Stimulated activated CD8-positive, alpha-beta memory T cell treated with anti-CD3 and anti-CD28 coated beads, Interleukin-15, amount 100 ng/mL, for 24 hours (primary cell): ENCODE results near the gene ATXN2.

Experiments used
- DNase-seq: peaks from one replicate; pipeline ENCODE4 v3.0.0-alpha.2; 2020; ENCODE audit warnings: low read depth

Gene ATXN2

DNA sequence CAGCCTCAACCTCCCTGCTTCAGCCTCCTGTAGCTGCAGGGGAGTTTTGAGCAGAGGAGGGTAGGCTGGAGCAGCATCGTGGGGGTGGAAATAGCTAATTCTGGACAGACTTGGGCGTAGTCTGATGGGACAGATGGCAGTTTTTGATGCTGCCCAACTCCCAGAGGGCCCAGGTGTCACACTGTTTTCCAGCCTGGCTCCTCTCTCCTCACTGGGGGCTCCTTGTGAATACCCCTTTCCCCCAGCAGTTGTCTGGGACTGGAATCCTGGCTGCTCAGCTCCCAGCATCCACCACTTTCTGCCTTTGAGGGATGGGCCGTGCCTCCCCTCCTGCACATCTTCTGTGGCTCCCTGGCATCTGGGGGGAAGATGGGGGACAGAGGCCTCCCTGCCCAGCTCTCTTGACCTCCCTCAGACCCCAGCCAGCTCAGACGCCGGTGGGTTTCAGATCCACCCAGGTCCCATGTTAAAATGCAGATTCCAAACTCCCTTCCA lies 159.4 kb downstream of the ATXN2 start:
- no peak for DNase-seq

DNA sequence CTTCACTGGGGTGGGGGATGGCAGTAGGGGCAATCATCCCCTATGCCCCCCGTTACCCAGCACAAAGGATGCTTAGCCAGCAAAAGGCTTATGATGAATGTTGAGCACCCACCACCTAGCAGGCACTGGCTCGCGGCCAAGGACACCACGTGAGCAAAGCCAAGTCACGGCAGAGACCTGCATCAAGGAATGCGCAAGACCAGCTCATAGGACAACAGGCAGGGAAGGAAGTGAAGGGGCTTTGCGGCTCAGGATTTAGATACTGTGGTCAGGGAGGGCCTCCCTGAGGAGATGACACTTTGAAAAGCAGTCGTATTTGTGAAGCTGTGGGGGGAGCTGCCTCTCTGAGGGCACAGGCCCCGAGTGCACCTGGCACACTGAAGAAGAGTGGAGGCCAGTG lies 160.6 kb downstream of the ATXN2 start:
- no peak for DNase-seq

DNA sequence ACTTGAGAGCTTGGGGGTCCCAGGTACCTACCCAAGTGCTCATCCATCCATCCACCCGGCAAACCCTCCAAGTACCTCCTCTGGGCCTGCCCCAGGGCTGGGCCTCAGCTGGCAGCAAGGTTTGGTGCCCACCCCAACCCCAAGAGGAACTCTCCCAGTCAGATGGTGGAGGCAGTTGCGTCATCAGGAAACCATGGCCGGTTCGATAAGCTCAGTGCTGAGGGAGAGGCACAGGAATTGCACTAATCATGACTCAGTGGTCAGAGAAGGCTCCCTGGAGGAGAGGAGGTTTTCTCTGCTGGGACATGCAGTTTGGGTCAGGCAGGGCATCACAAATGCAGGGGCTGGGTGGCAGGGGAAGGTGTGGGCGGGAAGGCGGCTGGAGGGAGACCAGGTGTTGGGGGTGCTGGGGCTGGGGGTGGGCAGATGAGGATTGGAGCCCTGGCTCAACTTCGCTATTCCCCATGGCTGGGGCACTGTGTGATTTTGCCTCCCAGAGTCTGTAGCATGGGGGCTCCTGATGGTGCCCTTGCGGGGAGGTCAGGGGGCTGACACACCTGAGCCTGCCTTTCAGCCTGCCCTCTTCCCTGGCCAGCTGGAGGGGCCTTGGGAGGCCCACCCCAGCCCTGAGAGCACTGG lies 161.2 kb downstream of the ATXN2 start:
- DNase-seq = no peak

DNA sequence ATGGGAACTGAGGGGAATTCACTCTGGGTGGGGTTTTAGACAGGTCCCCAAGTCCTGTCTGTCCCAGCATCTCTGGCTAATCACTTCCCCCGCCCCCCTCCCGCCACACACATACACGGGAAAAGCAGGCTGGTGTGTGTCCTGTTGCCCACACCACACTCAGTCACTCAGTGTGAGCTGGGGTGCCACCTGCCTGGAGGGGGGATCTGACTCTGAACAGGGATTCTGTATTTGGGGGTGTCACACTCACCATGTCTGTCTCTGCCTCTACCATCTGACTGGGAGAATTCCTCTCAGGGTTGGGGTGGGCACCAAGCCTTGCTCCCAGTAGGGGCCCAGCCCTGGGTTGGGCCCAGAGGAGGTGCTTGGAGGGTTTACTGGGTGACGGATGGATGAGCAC lies 162.3 kb downstream of the ATXN2 start:
- no peak for DNase-seq

DNA sequence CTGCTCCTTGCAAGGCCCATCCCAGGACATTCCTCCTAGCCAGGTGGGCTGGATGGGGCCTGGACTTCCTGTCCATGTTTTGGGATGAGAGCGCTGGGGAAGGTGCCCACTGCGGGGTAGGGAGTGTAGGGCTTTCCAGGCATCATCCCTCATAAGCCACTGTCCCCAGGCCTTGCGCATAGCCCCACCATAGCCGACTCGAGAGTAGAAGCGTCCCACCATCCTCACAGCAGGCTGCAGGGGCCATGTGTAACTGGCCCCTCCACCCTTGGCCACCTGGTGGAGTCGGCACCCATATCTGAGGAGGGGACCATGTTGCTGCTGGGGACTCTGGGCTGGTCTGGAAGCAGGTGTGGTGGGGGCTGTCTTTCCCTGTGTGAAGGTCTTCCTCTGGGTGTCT lies 162.8 kb downstream of the ATXN2 start:
- DNase-seq = no peak

DNA sequence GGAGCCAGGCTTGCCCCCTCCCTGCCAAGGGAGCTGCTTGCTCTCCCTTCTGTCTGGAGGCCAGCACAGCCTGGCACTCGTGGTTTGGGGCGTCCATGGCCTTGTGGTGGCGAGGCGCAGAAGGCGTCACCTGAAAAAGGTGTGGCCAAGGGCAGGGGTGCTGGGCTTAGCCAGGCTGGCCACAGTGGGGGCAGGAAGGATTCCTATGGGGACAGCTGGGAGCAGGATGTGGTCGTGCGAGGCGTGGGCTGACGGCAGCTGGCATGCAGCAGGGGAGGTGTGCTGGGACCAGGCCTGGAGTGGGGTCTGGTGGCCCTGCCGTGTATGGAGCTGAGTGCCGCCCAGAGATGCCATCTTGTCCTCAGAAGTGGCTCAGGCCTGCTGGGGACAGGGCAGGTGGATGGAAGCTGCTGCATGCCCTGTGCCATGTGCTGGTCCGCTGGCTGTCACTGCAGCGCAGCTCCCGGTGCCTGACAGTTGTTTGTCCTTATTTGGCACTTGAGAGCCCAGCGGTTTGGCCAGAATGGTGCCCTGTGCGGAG lies 163.4 kb downstream of the ATXN2 start:
- no peak for DNase-seq

DNA sequence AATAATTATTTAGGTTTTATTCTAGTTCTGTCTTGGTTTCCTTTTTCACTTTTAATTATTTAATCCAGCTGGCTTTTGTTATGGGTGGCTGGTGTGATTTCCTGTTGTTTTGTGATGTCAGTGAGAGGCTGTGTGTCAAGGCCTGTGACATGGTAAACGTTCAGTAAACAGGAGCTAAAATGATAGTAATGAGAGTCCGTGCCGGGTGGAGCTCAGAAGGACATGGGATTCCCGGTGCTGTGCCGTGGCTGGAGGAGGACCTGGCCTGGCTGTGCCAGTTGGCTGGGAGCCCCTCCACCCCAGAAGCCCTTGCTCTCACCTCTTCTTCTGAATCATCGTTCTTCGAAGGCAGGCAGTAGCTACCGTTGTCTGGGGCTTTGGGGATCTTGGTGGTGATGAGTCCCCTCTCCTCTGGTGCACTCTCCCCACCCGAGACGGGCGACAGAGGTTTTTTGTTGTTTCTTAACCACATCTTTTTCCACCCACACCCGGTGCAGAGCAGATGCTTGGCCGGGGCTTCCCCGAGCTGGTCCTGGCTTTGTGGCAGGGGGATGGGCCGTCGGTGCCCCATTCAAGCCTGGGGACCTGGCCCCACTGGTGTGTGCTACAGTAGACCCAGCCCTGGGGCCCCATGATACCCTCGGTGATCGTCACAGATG lies 164.3 kb downstream of the ATXN2 start:
- peak; percentile 37 for DNase-seq

DNA sequence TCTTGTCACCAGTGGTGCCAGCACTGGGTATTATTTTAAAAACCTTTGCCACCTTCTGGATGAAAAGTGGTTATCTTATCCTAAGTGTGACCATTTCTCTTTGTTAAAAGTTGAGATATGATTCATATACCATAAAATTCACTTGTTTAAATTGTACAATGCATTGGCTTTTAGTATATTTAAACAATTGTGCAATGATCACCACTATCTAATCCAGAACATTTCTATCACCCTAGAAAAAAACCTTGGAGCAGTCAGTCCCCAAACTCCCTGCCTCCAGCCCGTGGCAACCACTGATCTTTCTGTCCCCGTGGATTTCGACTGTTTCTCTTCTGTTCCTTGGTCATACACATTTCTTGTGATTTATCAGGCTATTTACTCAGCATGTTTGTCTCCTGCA lies 165.1 kb downstream of the ATXN2 start:
- DNase-seq = no peak

DNA sequence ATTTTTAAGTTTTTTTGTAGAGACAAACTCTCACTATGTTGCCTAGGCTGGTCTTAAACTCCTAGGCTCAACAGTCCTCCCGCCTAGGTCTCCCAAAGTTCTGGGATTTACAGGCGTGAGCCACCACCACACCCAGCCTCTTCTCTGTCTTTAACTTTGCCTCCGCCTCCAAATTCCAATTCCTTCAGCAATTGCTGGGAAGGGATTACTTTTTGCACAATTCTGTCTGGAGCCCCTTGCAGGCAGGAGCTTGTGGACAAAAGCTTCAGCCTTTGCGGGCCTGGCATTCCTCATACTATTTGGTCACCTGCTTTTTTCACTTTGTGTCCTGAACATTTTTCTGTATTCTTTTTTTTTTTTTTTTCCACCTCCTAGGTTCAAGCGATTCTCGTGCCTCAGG lies 167.3 kb downstream of the ATXN2 start:
- DNase-seq = no peak

DNA sequence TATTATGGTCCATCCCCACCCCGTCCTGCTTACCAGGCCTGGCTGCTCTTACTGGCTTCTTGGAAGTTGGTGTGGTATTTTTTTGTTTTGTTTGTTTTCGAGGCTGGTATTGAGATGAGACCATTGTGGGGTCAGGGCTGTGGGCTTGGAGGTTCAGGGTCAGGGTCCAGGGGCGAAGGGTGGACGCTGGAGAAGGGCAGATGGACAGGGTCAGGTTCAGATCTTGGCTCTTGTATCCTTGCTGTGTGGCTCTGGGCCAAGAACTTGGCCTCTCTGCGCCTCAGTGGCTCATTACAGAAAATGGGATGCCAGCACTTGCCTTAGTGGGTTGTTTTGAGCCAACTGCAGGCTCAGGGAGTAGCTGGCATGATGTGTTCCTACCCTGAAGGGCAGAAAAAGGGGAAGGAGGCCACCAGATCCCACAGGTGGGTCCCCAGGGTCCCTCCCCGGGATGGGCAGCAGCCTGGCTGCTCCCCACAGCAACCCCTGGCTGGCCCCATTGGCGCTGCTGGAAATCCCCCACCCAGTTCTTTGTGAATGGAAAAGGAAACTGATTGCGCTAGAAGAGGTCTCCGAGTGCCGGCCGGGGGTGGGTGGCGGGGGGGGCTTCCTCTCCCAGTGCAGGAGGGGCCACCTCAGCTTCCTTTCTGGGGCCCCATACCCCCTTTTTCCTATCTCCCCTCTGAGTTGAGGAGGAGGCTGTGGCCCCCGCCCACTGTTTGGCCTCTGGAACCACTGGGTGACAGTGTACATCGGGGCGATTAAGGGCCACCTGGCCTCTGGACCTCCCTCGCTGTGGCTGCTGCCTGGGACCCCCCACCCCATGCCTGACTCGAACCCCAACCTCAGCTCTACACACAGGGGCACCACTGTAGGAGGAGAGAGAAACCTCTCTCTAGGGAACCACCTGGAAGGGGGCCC lies 168.4 kb downstream of the ATXN2 start:
- DNase-seq = no peak

DNA sequence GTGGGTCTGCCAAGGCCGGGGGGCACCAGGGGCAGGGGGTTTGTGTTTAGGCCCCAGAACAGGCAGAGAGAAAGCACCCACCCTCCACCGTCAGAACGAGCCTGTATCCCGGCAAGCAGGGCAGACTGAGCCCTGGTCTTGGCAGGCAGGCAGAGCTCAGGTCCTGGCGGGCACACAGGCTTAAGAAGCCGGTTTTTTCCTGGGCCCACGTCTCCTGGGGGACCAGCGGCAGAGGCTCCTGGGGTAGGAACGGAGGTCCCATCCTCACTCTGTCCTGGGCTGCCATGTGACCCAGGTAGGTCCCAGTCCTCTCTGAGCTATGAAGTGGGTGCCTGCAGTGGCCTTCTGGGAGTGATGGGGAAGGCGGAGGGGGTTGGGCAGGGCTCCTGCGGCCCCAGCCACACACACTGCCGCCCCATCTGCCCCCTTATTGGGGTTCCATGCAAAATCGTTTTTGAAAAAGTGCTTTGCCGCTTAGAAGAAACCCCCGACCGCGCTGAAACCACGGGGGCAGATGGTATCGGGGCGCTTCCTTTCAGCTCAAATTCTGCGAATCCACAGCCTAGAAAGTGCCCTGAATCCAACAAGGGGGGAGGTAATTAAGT lies 169.2 kb downstream of the ATXN2 start:
- no peak for DNase-seq

DNA sequence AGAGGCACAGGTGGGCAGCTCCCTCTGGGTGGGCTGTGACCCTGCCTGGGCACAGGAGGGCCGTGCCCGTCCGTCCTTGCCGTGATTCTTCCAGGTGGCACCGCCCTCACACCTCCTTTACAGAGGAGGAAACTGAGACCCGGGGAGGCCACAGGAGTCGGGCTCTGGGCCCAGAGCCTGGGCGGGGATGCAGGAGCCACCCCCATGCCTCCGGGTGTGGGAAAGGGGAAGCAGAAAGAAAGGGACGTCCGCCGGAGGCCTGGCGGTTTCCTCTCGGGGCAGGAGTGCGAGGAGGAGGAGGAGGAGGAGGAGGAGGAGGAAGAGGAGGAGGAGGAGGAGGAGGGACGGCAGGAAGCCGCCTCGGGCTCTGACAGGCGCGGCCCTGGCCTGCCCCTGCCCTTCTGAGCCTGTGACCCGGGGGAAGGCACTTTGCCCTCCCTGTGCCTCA lies 170.4 kb downstream of the ATXN2 start:
- no peak for DNase-seq

DNA sequence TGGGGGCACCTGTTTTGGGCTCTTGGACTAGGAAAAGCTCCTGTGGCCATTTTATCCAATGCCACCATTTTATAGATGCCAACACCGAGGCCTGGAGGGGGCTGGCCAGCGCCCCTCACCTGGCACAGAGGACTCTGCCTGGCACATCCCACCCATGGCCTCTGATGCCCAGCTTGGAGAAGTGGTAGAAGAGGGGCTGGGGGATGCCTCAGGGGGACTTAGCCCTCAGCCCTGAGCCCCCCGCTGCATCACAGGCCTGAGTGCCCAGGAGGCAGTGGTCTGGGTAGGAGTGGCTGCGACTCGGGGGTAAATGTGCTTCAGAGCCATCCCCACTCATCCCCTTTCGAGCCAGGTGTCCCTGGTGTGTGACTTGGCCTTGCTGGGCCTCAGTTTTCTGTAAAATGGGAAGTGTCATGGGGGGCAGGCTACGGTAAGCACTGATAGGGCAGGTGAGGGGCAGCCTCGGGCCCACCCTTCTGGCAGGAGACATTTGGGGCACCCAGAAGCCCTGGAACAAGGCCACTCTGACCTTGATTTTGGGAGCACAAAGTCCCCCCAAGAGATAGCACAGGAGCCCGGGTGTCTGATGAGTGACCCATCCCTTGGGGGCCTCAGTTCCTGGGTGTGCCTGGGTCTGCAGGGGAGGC lies 170.9 kb downstream of the ATXN2 start:
- DNase-seq = no peak

DNA sequence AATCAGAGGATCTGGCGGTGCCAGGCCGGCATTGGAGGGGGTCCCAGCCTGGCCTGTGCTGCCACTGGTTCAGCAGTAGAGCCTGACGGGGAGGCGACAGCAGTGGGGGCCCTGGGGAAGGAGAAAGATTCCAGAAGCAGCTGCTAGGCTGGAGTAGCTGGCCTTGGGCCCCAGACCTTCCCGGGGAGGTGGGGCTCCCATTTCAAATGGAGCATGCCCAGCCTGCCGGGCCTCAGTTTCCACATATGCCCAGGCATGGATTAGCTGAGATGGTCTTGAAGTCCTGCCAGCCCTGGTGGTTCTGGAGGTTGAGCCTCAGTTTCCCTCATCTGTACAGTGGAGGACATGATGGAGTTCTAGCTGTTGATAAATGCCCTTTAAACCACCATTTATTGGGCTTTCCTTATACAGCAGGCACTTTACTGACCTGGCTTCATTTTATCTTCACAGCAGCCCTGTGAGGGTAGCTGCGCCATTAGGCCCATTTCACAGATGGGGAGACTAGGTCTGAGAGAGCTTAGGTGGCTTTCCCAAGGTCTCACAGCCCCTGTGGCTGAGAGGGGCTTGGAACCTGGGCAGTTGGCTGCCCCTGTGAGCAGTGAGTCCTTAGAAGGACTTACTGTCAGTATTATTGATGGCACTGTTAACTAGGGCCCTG lies 171.6 kb downstream of the ATXN2 start:
- no peak for DNase-seq

DNA sequence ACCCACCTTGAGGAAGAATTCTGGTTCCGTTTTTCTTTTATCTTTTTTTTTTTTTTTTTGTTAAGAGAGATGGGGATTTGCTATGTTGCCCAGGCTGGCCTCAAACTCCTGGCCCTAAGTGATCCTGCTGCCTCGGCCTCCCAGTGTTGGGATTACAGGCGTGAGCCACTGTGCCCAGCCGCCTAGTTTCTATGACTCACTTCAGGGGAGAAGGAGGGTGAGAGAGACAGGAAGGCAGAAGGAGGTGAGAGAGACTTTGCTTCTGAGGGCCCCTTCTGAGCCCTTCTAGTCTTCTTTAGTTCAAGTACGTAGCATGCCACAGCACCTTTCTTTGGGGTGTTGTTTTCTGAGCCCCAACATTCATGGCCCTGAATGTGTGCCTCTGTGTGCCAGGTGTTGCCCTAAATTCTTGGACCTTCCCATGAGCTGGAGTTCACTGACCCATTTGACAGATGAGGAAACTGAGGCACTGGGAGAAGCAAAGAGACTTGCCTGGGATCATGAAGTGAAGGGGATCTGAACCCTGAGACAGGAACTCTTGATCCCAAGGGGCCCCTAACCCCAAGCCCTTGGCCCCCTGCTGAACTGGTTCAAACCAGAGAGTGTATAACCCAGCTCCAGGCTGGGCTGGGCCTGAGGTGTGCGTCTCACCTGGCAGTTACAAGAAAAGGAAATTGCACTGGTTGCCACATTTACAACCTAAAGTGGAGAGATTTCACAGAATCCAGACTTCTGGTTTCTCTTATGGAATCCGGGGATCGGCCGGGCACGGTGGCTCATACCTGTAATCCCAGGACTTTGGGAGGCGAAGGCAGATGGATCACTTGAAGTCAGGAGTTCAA lies 172.6 kb downstream of the ATXN2 start:
- no peak for DNase-seq

DNA sequence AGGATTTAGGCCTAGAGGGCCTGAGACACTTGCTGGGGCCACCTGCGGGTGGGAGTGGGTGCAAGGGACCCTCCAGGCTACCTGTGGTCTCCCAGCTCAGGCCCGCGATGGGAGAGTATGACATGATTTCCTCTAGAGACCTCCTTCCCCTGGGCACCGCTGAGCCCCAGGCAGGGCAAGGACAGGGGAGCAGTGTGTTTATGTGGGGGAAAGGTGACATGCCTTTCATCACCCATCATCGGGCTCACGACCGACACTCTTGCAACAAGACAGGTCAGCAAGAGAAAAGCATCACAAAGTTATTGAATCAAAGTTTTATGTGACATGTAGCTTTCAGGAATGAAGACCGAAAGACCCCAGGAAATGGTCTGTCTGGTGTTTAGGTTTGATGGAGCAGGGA lies 173.5 kb downstream of the ATXN2 start:
- no peak for DNase-seq

DNA sequence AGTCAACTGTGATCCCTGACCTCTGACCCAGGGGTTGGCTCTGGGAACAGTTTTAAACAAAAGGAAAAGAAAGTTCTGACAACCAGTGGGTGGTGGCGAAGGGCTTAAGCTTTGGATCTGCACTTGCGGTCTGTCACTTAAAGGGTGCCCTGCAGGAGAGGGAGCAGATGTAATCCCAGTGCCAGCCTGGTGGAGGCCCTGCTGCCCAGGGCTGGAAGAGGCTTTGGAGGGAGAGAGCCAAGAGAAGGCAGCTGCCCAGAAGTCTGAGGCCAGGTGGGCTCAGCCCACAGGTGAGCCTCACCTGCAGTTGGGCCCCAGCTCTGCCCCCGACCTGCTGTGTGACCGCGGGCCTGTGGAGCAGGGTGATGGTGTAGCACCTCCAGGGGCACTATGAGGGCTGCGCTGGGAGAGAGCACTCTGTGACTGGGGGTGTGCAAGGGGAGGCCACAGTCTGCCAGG lies 174.3 kb downstream of the ATXN2 start:
- DNase-seq = no peak

DNA sequence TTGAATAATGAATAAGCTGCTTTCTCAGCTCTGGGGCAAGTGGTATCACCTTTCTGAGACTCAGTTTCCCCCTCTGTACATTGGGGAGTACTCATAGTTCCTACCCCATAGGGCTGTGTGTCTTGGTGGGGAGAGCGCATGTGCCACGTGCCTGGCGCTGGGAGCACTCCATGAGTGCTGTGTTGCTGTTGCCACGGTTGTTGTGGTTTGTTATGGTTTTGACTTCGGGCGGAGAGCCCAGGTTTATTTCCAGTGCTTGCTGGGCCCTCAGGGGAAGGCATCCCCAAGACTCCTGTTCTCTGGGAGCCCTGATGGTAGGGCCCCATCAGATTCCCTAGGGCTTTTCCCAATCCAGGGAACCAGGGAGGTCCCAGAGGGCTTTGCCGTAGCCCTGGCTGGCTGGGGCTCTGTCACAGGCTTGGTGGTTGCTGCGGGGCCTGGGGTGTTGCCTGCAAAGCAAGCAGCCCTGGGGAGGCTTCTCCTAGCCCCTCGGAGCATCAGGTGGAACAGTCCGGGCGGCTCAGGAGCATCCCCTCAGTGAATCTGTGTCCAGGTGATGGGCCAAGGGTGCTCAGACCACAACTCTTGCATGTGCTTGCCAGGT lies 174.8 kb downstream of the ATXN2 start:
- no peak for DNase-seq

DNA sequence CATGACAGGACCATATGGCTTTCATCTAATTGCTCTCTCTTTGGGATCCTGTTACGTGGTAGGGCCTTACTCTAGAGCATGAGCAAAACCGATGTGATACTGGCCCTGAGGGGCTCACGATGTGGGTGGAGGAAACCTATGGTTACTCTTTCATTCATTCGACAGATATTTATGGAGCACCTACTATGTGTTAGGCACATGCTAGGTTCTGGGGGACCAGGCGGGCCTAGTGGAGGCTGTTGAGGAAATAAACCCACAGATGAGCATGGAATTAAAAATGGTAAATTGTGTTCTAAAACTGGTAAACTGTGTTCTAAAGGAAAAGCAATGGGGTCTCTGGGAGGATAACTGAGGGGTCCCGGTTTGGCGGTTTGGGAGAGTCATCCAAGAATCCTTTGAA lies 178.6 kb downstream of the ATXN2 start:
- DNase-seq = no peak

DNA sequence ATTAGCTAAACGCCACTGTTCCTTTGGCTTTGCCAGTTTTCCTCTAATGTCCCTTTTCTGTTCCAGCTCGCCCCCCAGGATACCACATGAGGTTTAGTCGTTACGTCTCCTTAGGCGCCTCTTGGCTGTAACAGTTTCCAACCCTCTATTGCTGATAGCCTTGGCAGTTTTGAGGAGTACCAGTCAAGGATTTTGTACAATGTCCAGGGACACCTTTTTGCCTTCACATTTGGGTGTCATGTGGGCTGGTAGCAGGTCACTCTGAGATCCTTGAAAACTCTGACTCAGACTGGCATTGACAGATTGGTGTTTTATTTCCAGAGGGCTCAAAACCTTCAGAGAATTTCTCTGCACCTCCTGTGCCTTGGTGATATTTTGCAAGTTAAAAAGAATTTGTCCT lies 179.3 kb downstream of the ATXN2 start:
- DNase-seq = no peak
